Parathyroid adenoma (tissue), 2 donors: ENCODE results near the gene IQCN.

ENCODE experiments used
- H2AFZ ChIP-seq: fragments of 300-600 bp; sonication (generic); one replicate; pipeline ENCODE4 v1.7.0; 2017; ENCODE audit warnings: antibody characterized with exemption, mild to moderate bottlenecking
- H3K27ac ChIP-seq: fragments of 300-600 bp; sonication (generic); one replicate; pipeline ENCODE4 v1.7.0; 2017
- H3K27me3 ChIP-seq: fragments of 300-600 bp; sonication (generic); one replicate; pipeline ENCODE4 v1.7.0; 2017; ENCODE audit warnings: low read length; ENCODE audit not compliant: control insufficient read depth, insufficient read depth
- H3K36me3 ChIP-seq: fragments of 300-600 bp; sonication (generic); one replicate; pipeline ENCODE4 v1.7.0; 2017; ENCODE audit warnings: low read length; ENCODE audit not compliant: control insufficient read depth, insufficient read depth
- H3K4me1 ChIP-seq: fragments of 300-600 bp; sonication (generic); one replicate; pipeline ENCODE4 v1.7.0; 2017; ENCODE audit warnings: control low read depth
- H3K4me2 ChIP-seq: fragments of 300-600 bp; sonication (generic); one replicate; pipeline ENCODE4 v1.7.0; 2017; ENCODE audit warnings: low read length
- H3K4me3 ChIP-seq: fragments of 300-600 bp; sonication (generic); one replicate; pipeline ENCODE4 v1.7.0; 2017; ENCODE audit warnings: low read depth, low read length
- H3K79me2 ChIP-seq: fragments of 300-600 bp; sonication (generic); one replicate; pipeline ENCODE4 v1.7.0; 2017; ENCODE audit warnings: control low read depth
- H3K9ac ChIP-seq: fragments of 300-600 bp; sonication (generic); one replicate; pipeline ENCODE4 v1.7.0; 2017; ENCODE audit warnings: mild to moderate bottlenecking
- H3K9me3 ChIP-seq: fragments of 300-600 bp; sonication (generic); one replicate; pipeline ENCODE4 v1.7.0; 2017; ENCODE audit warnings: low read length; ENCODE audit not compliant: control insufficient read depth
- CTCF ChIP-seq: fragments of 300-600 bp; sonication (generic); IDR thresholded peaks from one replicate; pipeline ENCODE4 v1.7.0; 2017; ENCODE audit warnings: antibody characterized with exemption, mild to moderate bottlenecking
- donor health status: primary hyperparathyroidism.

Gene IQCN

GRCh38 chr19:18231775-18232174 is 42.5 kb downstream of the IQCN start:
- Histone ChIP-seq H3K9ac (no peak overlapping the region), H3K4me3 (no peak overlapping the region), H3K9me3 (no peaks in the 10 kb centered on the region), H3K36me3 (no peaks in the 10 kb centered on the region), H3K79me2 (no peaks in the 10 kb centered on the region), H3K27ac (no peak overlapping the region), H3K4me1 (no peaks in the 10 kb centered on the region), H2AFZ (no peak overlapping the region), H3K4me2 (no peak overlapping the region), H3K27me3 (no peaks in the 10 kb centered on the region)
- TF ChIP-seq CTCF = no peak

- no peaks in the 10 kb centered on the region for H3K9me3 ChIP-seq
- H3K36me3 ChIP-seq = no peaks in the 10 kb centered on the region
- no peaks in the 10 kb centered on the region for H3K79me2 ChIP-seq
- H3K27ac ChIP-seq = no peak overlapping the region
- no peak overlapping the region for H3K4me2 ChIP-seq
- H3K27me3 ChIP-seq = no peaks in the 10 kb centered on the region
- no peak overlapping the region for H3K9ac ChIP-seq
- no peaks in the 10 kb centered on the region for H3K4me1 ChIP-seq
- H3K4me3 ChIP-seq = no peak overlapping the region
- H2AFZ ChIP-seq = no peak overlapping the region
- TF ChIP-seq CTCF = no peak
These were observed 43.1 kb downstream of the IQCN start for GRCh38 chr19:18230941-18231734.

- no peak for TF ChIP-seq CTCF
- Histone ChIP-seq H3K4me3 (no peak overlapping the region), H3K27me3 (no peaks in the 10 kb centered on the region), H3K36me3 (no peaks in the 10 kb centered on the region), H3K4me1 (peaks cover 1% of the 10 kb centered on the region), H3K27ac (no peak overlapping the region), H3K4me2 (no peak overlapping the region), H3K9me3 (no peaks in the 10 kb centered on the region), H2AFZ (no peak overlapping the region), H3K9ac (no peak overlapping the region), H3K79me2 (no peaks in the 10 kb centered on the region)
These were observed 44.3 kb downstream of the IQCN start for GRCh38 chr19:18229915-18230314.

GRCh38 chr19:18229474-18229873 is 44.8 kb downstream of the IQCN start:
- no peaks in the 10 kb centered on the region for H3K36me3 ChIP-seq
- no peak overlapping the region for H3K4me3 ChIP-seq
- H3K27ac ChIP-seq = no peak overlapping the region
- no peaks in the 10 kb centered on the region for H3K27me3 ChIP-seq
- no peak overlapping the region for H3K9ac ChIP-seq
- H2AFZ ChIP-seq = no peak overlapping the region
- H3K4me2 ChIP-seq = no peak overlapping the region
- no peaks in the 10 kb centered on the region for H3K9me3 ChIP-seq
- peak; percentile 25 for TF ChIP-seq CTCF
- peaks cover 4% of the 10 kb centered on the region for H3K4me1 ChIP-seq
- H3K79me2 ChIP-seq = no peaks in the 10 kb centered on the region

- Histone ChIP-seq H2AFZ (no peak overlapping the region), H3K9me3 (no peaks in the 10 kb centered on the region), H3K4me1 (peaks cover 6% of the 10 kb centered on the region), H3K9ac (no peak overlapping the region), H3K36me3 (no peaks in the 10 kb centered on the region), H3K4me3 (no peak overlapping the region), H3K79me2 (no peaks in the 10 kb centered on the region), H3K27ac (no peak overlapping the region), H3K4me2 (no peak overlapping the region), H3K27me3 (no peaks in the 10 kb centered on the region)
- no peak for TF ChIP-seq CTCF
These were observed 46.4 kb downstream of the IQCN start for GRCh38 chr19:18227781-18228271.
